ENCODE data around the gene USP30. TPM values are rescaled to one million over a fixed set of nuclear protein-coding genes. Genes with fewer than 3 reads are reported as not detected.
A peak's percentile ranks its signal among the peaks of the same experiment; 100 is the strongest.

Gene USP30
- total RNA-seq, 1 experiment from 2014 or later: 7.8 TPM

GRCh38 chr12:109109746-109110350 is 57.5 kb downstream of the USP30 start:
- Histone ChIP-seq H2BK5ac (ENCODE audit: insufficient read length, low read length) (no peak overlapping the region), H3K14ac (ENCODE audit: insufficient read depth, low read length) (no peak overlapping the region), H3K79me2 (ENCODE audit: insufficient read depth, low read length) (no peaks in the 10 kb centered on the region), H2BK15ac (ENCODE audit: low read depth, low read length) (no peak overlapping the region), H3K23me2 (ENCODE audit: insufficient read length, low read depth, low read length, poor library complexity, severe bottlenecking) (peaks cover 4% of the 10 kb centered on the region), H3K9ac (ENCODE audit: extremely low read depth, insufficient read length, low read length) (no peak overlapping the region), H2AFZ (ENCODE audit: low read length) (no peak overlapping the region), H3K27me3 (ENCODE audit: insufficient read depth, low read length) (no peaks in the 10 kb centered on the region), H2BK20ac (ENCODE audit: low read depth, low read length, poor library complexity, severe bottlenecking) (no peak overlapping the region), H4K20me1 (ENCODE audit: control insufficient read depth, insufficient read depth, insufficient read length) (no peaks in the 10 kb centered on the region), H3K4ac (ENCODE audit: low read depth, low read length) (no peak overlapping the region), H4K91ac (ENCODE audit: insufficient read length, low read depth, low read length) (no peak overlapping the region), H3K23ac (ENCODE audit: insufficient read length, low read depth, low read length) (no peak overlapping the region), H3T11ph (ENCODE audit: low read length) (no peak overlapping the region), H4K8ac (replicated peaks; ENCODE audit: insufficient read length, low read depth, low read length) (no peak overlapping the region), H3K4me2 (ENCODE audit: insufficient read depth, insufficient read length, low read length) (no peak overlapping the region), H3K27ac (ENCODE audit: insufficient read length, low read depth, low read length) (no peak overlapping the region), H3K79me1 (ENCODE audit: insufficient read depth, low read depth, low read length, poor library complexity, severe bottlenecking) (no peaks in the 10 kb centered on the region), H2BK120ac (ENCODE audit: low read depth, low read length, poor library complexity, severe bottlenecking) (no peak overlapping the region), H3K56ac (ENCODE audit: insufficient read length, low read depth, low read length) (no peak overlapping the region), H4K5ac (ENCODE audit: insufficient read length, low read depth, low read length) (no peak overlapping the region), H3K9me3 (ENCODE audit: control insufficient read depth, low read depth, low read length) (no peaks in the 10 kb centered on the region), H2AK5ac (ENCODE audit: insufficient read length, low read length) (no peak overlapping the region), H3K4me1 (ENCODE audit: insufficient read depth, low read length) (peaks cover 2% of the 10 kb centered on the region; the same call in 1 of the 2 replicates), H2BK12ac (ENCODE audit: insufficient read length, low read depth, low read length) (no peak overlapping the region), H3K18ac (ENCODE audit: insufficient read length, low read depth, low read length) (no peak overlapping the region)
- DNase-seq: no peak
- Mint-ChIP-seq H3K27ac (peak overlapping the region; percentile 59 to 90 (median 84); a peak in 3 of 7 replicates), H3K36me3 (ENCODE audit: insufficient read depth in 1 of 3, low read depth in 3 of 3) (peaks cover 28 to 58% (median 47%) of the 10 kb centered on the region in 3 experiments; a peak in 6 of 7 replicates), H3K27me3 (ENCODE audit: low read depth) (no peaks in the 10 kb centered on the region), H3K9me3 (no peaks in the 10 kb centered on the region), H3K4me1 (peaks cover 10 to 12% of the 10 kb centered on the region in 2 experiments), H3K4me3 (no peak overlapping the region)
- WGBS (ENCODE audit: extremely low coverage, insufficient read length, low lambda C conversion rate): no CpG with 5 or more reads among the region's 6 CpGs
- TF ChIP-seq CTCF (conservative IDR thresholded peaks at IDR 0.05): no peak
